Right atrium auricular region (tissue), 2 donors: ENCODE results near the gene IL12RB2. TPM values are rescaled to one million over a fixed set of nuclear protein-coding genes. Genes with fewer than 3 reads are reported as not detected.
"Not testable (repeated sequence)": the region's sequence is repeated elsewhere in the genome, so short reads cannot be mapped to it uniquely, and the experiment has no call there.

Experiments used
- DNase-seq: peaks from one replicate; pipeline ENCODE4 v3.0.0-alpha.2; 2019; ENCODE audit warnings: low spot score
- H3K27ac ChIP-seq, 2 donors: fragments of 200-600 bp; sonication (generic); 1 replicate in 1 of 2; 2 replicates in 1 of 2; pipeline ENCODE4 v1.5.1; 2016 to 2019
- H3K27me3 ChIP-seq, 2 donors: fragments of 200-600 bp; sonication (generic); one replicate each; pipeline versions ENCODE4 v1.5.1 to v1.6.0; 2017 to 2019
- H3K36me3 ChIP-seq: fragments of 200-600 bp; sonication (generic); one replicate; pipeline ENCODE4 v1.5.1; 2016
- H3K4me1 ChIP-seq, 2 donors: fragments of 200-600 bp; sonication (generic); one replicate each; pipeline versions ENCODE4 v1.5.1 to v1.6.0; 2017 to 2019
- H3K4me3 ChIP-seq, 2 donors: fragments of 200-600 bp; sonication (generic); 1 replicate in 1 of 2; 2 replicates in 1 of 2; pipeline ENCODE4 v1.5.1; 2017 to 2019; ENCODE audit warnings: mild to moderate bottlenecking in 1 of 2, moderate library complexity in 1 of 2
- H3K9me3 ChIP-seq, 2 donors: fragments of 200-600 bp; sonication (generic); one replicate each; pipeline ENCODE4 v1.5.1; 2019
- total RNA-seq, 2 donors: library from RNA; depleted of rRNA; stranded (reverse); fragments of >200 nt; gene quantifications; one replicate each; pipeline ENCODE4 v1.1.0, GENCODE V29; 2016
- TF ChIP-seq, protein P1 (sequence below), 2 donors: fragments of 200-600 bp; sonication (generic); IDR thresholded peaks; one replicate each; pipeline ENCODE4 v1.5.1; 2019; ENCODE audit warnings: antibody characterized with exemption in 2 of 2

Gene IL12RB2
- total RNA-seq, 2 donors from 2014 or later, result 0.43 to 0.44 TPM

DNA sequence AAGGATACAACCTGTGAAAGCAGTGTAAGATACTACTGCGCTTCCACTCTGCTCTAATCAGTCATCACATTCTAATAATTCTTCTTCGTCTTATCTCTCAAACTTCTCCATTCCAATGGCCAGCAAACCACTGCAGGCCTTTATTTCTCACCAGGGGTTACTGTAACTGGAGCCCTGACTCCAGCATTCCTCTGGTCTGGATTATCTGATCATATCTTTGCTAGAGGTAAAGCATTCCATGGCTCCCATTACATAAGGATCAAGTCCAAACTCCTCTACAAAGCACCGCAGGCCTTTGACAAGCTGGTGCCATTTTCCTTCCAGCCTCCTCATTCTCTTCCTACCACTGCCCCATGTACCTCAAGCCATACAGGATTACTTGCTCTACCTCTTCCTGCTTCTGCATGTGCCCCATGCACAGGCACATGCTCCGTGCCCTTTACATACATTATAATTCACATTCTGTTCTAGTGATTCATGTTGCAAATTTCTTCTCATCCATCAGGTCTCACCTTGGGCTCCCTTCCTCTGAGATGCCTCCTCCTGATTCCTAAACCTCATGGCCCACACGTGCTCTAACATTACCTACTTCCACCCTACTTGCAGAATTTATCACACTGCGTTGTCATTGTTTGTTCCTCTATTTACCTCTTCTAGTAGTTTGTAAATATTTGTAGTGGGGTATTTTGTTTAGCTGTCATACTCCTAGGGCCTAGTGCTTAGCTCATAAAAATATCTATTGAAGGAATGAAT is 131.8 kb downstream of the IL12RB2 start:
- TF ChIP-seq, protein P1, sequence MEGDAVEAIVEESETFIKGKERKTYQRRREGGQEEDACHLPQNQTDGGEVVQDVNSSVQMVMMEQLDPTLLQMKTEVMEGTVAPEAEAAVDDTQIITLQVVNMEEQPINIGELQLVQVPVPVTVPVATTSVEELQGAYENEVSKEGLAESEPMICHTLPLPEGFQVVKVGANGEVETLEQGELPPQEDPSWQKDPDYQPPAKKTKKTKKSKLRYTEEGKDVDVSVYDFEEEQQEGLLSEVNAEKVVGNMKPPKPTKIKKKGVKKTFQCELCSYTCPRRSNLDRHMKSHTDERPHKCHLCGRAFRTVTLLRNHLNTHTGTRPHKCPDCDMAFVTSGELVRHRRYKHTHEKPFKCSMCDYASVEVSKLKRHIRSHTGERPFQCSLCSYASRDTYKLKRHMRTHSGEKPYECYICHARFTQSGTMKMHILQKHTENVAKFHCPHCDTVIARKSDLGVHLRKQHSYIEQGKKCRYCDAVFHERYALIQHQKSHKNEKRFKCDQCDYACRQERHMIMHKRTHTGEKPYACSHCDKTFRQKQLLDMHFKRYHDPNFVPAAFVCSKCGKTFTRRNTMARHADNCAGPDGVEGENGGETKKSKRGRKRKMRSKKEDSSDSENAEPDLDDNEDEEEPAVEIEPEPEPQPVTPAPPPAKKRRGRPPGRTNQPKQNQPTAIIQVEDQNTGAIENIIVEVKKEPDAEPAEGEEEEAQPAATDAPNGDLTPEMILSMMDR (IDR thresholded peaks at IDR 0.05), result no peak

DNA sequence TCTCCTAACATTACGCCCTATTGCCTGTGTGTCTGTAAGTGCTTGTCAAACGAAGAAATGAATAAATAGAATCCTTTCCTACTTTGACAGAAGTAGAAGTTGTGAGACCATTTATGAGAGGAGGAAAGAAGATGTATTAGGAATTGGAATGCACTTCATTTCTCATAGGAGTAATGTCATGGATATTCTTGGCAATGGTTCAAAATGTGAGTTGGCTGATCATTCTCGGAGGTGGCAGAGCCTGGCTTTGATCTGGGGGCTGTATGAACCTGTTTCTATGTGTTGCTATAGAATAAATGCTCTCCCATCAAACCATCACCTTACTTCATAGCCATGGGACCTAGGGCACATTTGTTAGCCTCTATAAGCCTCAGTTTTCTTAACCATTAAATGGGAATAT is 132.7 kb downstream of the IL12RB2 start:
- TF ChIP-seq, protein P1 (IDR thresholded peaks at IDR 0.05), result no peak
- Histone ChIP-seq H3K36me3 (no peaks in the 10 kb centered on the region), H3K27ac (no peak overlapping the region), H3K27me3 (no peaks in the 10 kb centered on the region), H3K4me3 (no peak overlapping the region), H3K9me3 (no peaks in the 10 kb centered on the region), H3K4me1 (peaks cover 0 to 9% of the 10 kb centered on the region in 2 donors)
- DNase-seq, result no peak

More for the DNA sequence above, 131.8 kb downstream of the IL12RB2 start:
- H3K4me1 ChIP-seq, result peaks cover 0 to 9% of the 10 kb centered on the region in 2 donors
- H3K4me3 ChIP-seq, result no peak overlapping the region
- H3K27me3 ChIP-seq, result no peaks in the 10 kb centered on the region
- no peak for DNase-seq
- H3K36me3 ChIP-seq, result no peaks in the 10 kb centered on the region
- H3K27ac ChIP-seq, result no peak overlapping the region
- H3K9me3 ChIP-seq, result no peaks in the 10 kb centered on the region

DNA sequence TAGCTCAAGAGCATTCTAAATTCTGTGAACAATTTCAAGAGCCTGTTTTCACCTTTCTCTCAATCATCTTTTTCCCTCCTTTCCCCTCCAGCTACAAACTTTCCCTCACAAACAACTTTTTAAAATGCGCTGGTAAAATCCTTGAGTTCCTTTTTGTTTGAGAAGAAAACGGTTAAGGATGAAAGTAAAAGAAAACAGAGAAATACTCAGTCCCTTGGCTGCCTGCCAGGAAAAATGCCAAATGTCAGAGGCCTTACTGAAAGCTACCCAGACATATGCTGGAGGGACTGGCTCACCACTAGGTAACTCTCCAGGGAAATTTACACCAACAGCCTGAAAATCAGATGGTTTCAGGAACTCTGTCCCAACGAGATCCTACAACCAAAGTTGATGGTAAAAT is 133.5 kb downstream of the IL12RB2 start:
- no peaks in the 10 kb centered on the region for H3K27me3 ChIP-seq
- H3K36me3 ChIP-seq, result no peaks in the 10 kb centered on the region
- TF ChIP-seq, protein P1 (IDR thresholded peaks at IDR 0.05), result no peak
- peaks cover 0 to 9% of the 10 kb centered on the region in 2 donors for H3K4me1 ChIP-seq
- no peak overlapping the region for H3K27ac ChIP-seq
- H3K9me3 ChIP-seq, result no peaks in the 10 kb centered on the region
- H3K4me3 ChIP-seq, result no peak overlapping the region
- DNase-seq, result no peak

DNA sequence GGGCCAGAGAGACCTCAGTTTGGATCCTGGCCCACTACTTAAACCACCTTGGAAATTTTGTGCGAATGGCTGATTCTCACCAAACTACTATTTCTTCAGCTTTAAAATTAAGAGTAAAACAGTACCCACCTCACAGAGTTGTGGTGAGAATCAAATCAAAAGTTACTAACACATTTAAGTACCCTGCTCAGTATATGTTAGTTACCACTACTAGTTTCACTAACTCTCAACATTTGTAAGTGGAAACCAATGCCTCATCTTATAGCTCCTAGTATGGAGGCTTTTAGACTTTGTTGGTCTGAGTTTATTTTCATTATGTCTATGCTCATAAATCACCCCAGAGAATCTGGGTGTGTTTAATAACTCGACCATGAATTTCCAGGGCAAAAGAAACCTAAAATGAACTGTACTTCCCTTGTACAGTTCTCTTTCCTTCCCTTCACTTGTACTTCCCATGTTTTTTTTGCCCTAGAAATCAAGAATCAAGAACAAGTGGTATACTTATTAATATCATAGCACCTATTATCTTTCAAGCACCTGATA is 134.1 kb downstream of the IL12RB2 start:
- H3K9me3 ChIP-seq, result no peaks in the 10 kb centered on the region
- TF ChIP-seq, protein P1 (IDR thresholded peaks at IDR 0.05), result no peak
- no peaks in the 10 kb centered on the region for H3K36me3 ChIP-seq
- peaks cover 0 to 9% of the 10 kb centered on the region in 2 donors for H3K4me1 ChIP-seq
- no peak for DNase-seq
- no peak overlapping the region for H3K27ac ChIP-seq
- no peaks in the 10 kb centered on the region for H3K27me3 ChIP-seq
- H3K4me3 ChIP-seq, result no peak overlapping the region

DNA sequence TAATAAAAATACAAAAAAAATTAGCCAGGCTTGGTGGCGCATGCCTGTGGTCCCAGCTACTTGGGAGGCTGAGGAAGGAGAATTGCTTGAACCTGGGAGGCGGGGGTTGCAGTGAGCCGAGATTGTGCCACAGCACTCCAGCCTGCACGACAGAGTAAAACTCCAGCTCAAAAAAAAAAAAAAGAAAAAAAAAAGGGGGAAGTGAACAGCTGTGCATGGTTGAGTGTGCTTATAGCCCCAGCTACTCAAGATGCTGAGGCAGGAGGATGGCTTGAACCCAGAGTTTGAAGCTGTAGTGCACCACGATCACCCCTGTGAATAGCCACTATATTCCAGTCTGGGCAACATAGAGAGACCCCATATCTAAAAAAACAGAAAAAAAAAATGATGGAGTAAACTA is 138.3 kb downstream of the IL12RB2 start:
- DNase-seq, H3K36me3 ChIP-seq, H3K27ac ChIP-seq, H3K4me3 ChIP-seq, H3K27me3 ChIP-seq, H3K4me1 ChIP-seq, H3K9me3 ChIP-seq: not testable (repeated sequence)

Other genes starting within 250 kb of the IL12RB2 start
- not detected for gene C1orf141, start 172.9 kb upstream of the IL12RB2 start, total RNA-seq
- gene IL23R, start 141.4 kb upstream of the IL12RB2 start, total RNA-seq, result not detected
- gene SERBP1, start 122.5 kb downstream of the IL12RB2 start, total RNA-seq, result 100 to 1,000 TPM; 130 to 144 TPM